ENCODE measurements around the gene TMEM171.
A peak's percentile ranks its signal among the peaks of the same experiment; 100 is the strongest.

TMEM171 gene

GRCh38 chr5:73153513-73153912 lies 33.1 kb downstream of the TMEM171 start:
- DNase-seq = no peak

- no peak for DNase-seq
Measured at GRCh38 chr5:73154208-73155006, 34.0 kb downstream of the TMEM171 start.

- no peak for DNase-seq
Measured at GRCh38 chr5:73155271-73156222, 35.2 kb downstream of the TMEM171 start.

GRCh38 chr5:73157414-73158303 lies 37.3 kb downstream of the TMEM171 start:
- no peak for DNase-seq

- DNase-seq = peak; percentile 12
Measured at GRCh38 chr5:73158313-73158712, 37.9 kb downstream of the TMEM171 start.

GRCh38 chr5:73160239-73160671 lies 39.9 kb downstream of the TMEM171 start:
- no peak for DNase-seq

- no peak for DNase-seq
Measured at GRCh38 chr5:73170522-73170921, 50.1 kb downstream of the TMEM171 start.

GRCh38 chr5:73171495-73171894 lies 51.1 kb downstream of the TMEM171 start:
- DNase-seq = no peak

- no peak for DNase-seq
Measured at GRCh38 chr5:73172951-73173350, 52.6 kb downstream of the TMEM171 start, which contains the start of gene TMEM174. Gene TMEM174, plus strand, starts transcription at chr5:73173193. Its CDS starts 51 bp downstream, at chr5:73173244.

- DNase-seq = no peak
Measured at GRCh38 chr5:73174100-73174815, 53.9 kb downstream of the TMEM171 start.

GRCh38 chr5:73176250-73176649 lies 55.9 kb downstream of the TMEM171 start:
- no peak for DNase-seq

- DNase-seq = no peak
Measured at GRCh38 chr5:73178265-73178664, 57.9 kb downstream of the TMEM171 start.

GRCh38 chr5:73179730-73180129 lies 59.4 kb downstream of the TMEM171 start:
- DNase-seq = no peak

GRCh38 chr5:73180566-73180965 lies 60.2 kb downstream of the TMEM171 start:
- no peak for DNase-seq

All from NCI-H510A (cell line).